Pancreas (tissue), 10 donors: ENCODE data around the gene MAFF. TPM values are rescaled to one million over a fixed set of nuclear protein-coding genes. Genes with fewer than 3 reads are reported as not detected.

ENCODE experiments used
- ATAC-seq, 4 donors: fragments of 200-7000 bp; cut with Tn5 transposase; one replicate each; pipeline versions ENCODE4 v1.8.0 to v1.9.1; 2020; ENCODE audit warnings: mild to moderate bottlenecking in 4 of 4, moderate library complexity in 4 of 4
- DNase-seq, 6 donors: peaks; one replicate each; pipeline ENCODE4 v3.0.0-alpha.2; 2020
- FAIRE-seq: peaks from 2 replicates; lab custom pipeline; 2012; peaks lifted over from hg19 to GRCh38; lab: Jason Lieb, UNC
- H3K27ac ChIP-seq, 4 donors: fragments of 200-600 bp; sonication (generic); 1 replicate in 3 of 4; 2 replicates in 1 of 4; pipeline versions ENCODE4 v1.5.0 to v1.8.0; 2020
- H3K27me3 ChIP-seq, 4 donors: fragments of 200-600 bp; one replicate each; pipeline ENCODE4 v1.8.0; 2021
- H3K36me3 ChIP-seq, 3 donors: fragments of 200-600 bp; sonication (generic) in 1 of 3; one replicate each; pipeline versions ENCODE4 v1.5.0 to v1.8.0; 2020 to 2021
- H3K4me1 ChIP-seq, 3 donors: fragments of 200-600 bp; one replicate each; pipeline ENCODE4 v1.8.0; 2021
- H3K4me3 ChIP-seq, 4 donors: fragments of 200-600 bp; sonication (generic) in 2 of 4; one replicate each; pipeline versions ENCODE4 v1.5.0 to v1.8.0; 2020 to 2021
- H3K9me3 ChIP-seq, 4 donors: fragments of 200-600 bp; one replicate each; pipeline ENCODE4 v1.8.0; 2021
- CTCF ChIP-seq, 4 donors: fragments of 200-600 bp; sonication (generic) in 3 of 4; IDR thresholded peaks; one replicate each; pipeline versions ENCODE4 v1.5.0 to v1.8.0; 2021; ENCODE audit warnings: antibody characterized with exemption in 4 of 4
- WGBS, 2 donors: extraction: QIAGEN DNeasy Blood & Tissue Kit; methylation state at CpG; one replicate each; pipeline ENCODE4 v1.1.7; 2013; 5-methylcytosine and 5-hydroxymethylcytosine counted together
- intact Hi-C, 3 donors: fragments of 100-400 bp; cut with DNase I; formaldehyde crosslinking; loops; one replicate each; pipeline versions ENCODE4 v1.11.1 to v1.14.2; 2022
- polyA plus RNA-seq, 2 donors: library from polyadenylated mRNA; stranded (reverse); fragments of 200-250 nt; gene quantifications; one replicate each; pipeline ENCODE4 v1.2.3, GENCODE V29; 2013
- total RNA-seq, 6 donors: library from RNA; stranded (reverse); fragmentation: NEBNext Ultra II Directional in 4 of 6; extraction: Animal tissue kit (Norgen Biotek cat#: 25700) in 4 of 6; gene quantifications; one replicate each; pipeline versions ENCODE4 v1.2.1 to v1.2.4, GENCODE V29; 2021 to 2023
- donor health status: healthy with polysubstance abuse.
- donor health status: DM: no; HTN: no; CAD: no; lungs with moderate emphysema.
- donor health status: DM: no; HTN: no; CAD: no.
- donor health status: control.
- donor health status: control.
- donor health status: Bipolar disorder and iron deficiency.
- donor health status: DM: yes; HTN: yes; CAD: no.
- donor health status: DM: no; HTN: no; CAD: no.
- donor health status: DM: no; HTN: no; CAD: no.
- donor health status: DM: yes; HTN: yes; CAD: no.

MAFF gene
- total and polyA plus RNA-seq, 8 donors = 3.4 to 16.7 (median 7.7) TPM

GRCh38 chr22:38222797-38223119, 21.0 kb downstream of the MAFF start:
- Histone ChIP-seq H3K9me3 (no peaks in the 10 kb centered on the region), H3K4me3 (no peak overlapping the region), H3K4me1 (peaks cover 0 to 13% (median 0%) of the 10 kb centered on the region in 3 donors), H3K27ac (no peak overlapping the region), H3K36me3 (peaks cover 2 to 12% (median 5%) of the 10 kb centered on the region in 3 donors), H3K27me3 (no peaks in the 10 kb centered on the region)
- FAIRE-seq (no peak), DNase-seq (no peak), ATAC-seq (no peak)
- no peak for TF ChIP-seq CTCF (IDR thresholded peaks at IDR 0.05)
- 78 to 82% methylated on average over 8 of the region's 8 CpGs for WGBS, 2 donors
- intact Hi-C loops = no loop called here

- Histone ChIP-seq H3K4me3 (no peak overlapping the region), H3K27me3 (no peaks in the 10 kb centered on the region), H3K4me1 (peaks cover 0 to 10% (median 0%) of the 10 kb centered on the region in 3 donors), H3K36me3 (peaks cover 2 to 12% (median 5%) of the 10 kb centered on the region in 3 donors), H3K9me3 (no peaks in the 10 kb centered on the region), H3K27ac (no peak overlapping the region)
- no peak for TF ChIP-seq CTCF (IDR thresholded peaks at IDR 0.05)
- no peak for DNase-seq
- no peak for FAIRE-seq
- WGBS, 2 donors = 84 to 87% methylated on average over 12 of the region's 12 CpGs
- intact Hi-C loops = no loop called here
- ATAC-seq = no peak
Measured at GRCh38 chr22:38223289-38223960, 21.6 kb downstream of the MAFF start.

GRCh38 chr22:38226853-38227649, 25.3 kb downstream of the MAFF start:
- H3K27me3 ChIP-seq = no peaks in the 10 kb centered on the region
- H3K4me3 ChIP-seq = no peak overlapping the region
- TF ChIP-seq CTCF (IDR thresholded peaks at IDR 0.05) = no peak
- H3K9me3 ChIP-seq = no peaks in the 10 kb centered on the region
- WGBS, 2 donors = 94 to 96% methylated on average over 25 of the region's 25 CpGs
- peaks cover 2 to 24% (median 5%) of the 10 kb centered on the region in 3 donors for H3K36me3 ChIP-seq
- ATAC-seq (no peak), FAIRE-seq (no peak), DNase-seq (no peak)
- intact Hi-C loops = no loop called here
- H3K27ac ChIP-seq = no peak overlapping the region
- H3K4me1 ChIP-seq = peaks cover 0 to 12% (median 0%) of the 10 kb centered on the region in 3 donors

GRCh38 chr22:38228326-38228872, 26.6 kb downstream of the MAFF start:
- no peak overlapping the region for H3K4me3 ChIP-seq
- peaks cover 2 to 24% (median 5%) of the 10 kb centered on the region in 3 donors for H3K36me3 ChIP-seq
- H3K4me1 ChIP-seq = peaks cover 0 to 12% (median 0%) of the 10 kb centered on the region in 3 donors
- intact Hi-C loops = no loop called here
- H3K9me3 ChIP-seq = no peaks in the 10 kb centered on the region
- 69 to 85% methylated on average over 3 of the region's 3 CpGs for WGBS, 2 donors
- TF ChIP-seq CTCF (IDR thresholded peaks at IDR 0.05) = no peak
- ATAC-seq (peak in 2 of 4 donors; percentile 8 to 25), FAIRE-seq (no peak), DNase-seq (no peak)
- peak overlapping the region in 2 of 4 donors; percentile 69 to 80 for H3K27ac ChIP-seq
- no peaks in the 10 kb centered on the region for H3K27me3 ChIP-seq
